Activated CD4-positive, alpha-beta T cell treated with anti-CD3 and anti-CD28 coated beads, Interleukin-2, Interleukin-6, amounts not matched to agents 100 ng/mL and 50 ng/mL, durations not matched to agents 16 hours and 8 hours (primary cell): ENCODE data around the gene DHX15.

ENCODE experiments used
- DNase-seq: peaks from one replicate; pipeline ENCODE4 v3.0.0-alpha.2; 2020

DHX15 gene

DNA sequence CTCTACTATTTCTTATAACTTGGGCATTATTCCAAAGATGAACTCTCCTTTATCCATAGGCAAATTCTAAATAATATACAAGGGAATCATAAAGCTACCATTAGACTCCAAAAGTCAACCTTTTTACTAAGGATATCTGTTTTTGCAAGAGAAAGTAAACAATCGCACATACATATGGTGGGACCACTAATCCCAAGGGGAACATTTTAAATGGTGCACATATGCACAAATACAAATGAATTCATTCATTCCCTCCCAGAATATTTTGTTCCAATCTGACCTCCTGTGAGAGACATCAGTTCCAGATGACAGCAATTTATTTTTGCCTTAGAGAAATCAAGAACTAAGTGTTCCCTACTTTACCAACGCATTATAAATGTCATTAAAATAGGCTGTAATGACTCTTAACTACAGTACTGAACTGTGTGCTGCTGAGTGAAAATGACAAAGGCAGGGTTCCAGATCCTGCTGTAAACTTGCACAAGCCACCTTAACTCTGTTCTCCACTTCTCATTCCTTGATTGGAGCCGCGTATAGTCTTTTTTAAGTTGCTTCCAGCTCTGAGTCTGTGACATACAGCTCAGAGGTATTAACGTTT is 2.0 kb downstream of the DHX15 start:
- peak; percentile 7 for DNase-seq

GRCh38 chr4:24578364-24578763 is 6.0 kb downstream of the DHX15 start:
- DNase-seq: peak; percentile 2

DNA sequence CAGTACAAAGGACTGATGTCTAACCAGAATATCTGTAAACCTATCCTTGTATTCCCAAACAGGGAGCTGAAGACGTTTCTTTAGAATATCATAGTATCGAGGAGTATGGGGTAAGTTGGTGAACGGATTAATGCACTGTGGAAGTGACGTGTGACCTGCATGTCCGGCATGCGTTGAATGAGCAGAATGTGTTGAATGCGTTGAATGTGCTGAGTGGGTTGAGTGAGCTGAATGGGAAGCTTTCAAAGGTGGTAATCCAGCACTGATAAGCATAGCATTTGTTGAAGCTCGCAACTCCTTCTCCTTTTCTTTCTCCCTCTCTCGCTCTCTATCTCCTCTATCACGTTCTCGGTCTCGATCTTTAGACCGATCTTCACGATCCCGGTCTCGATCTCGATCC is 8.1 kb downstream of the DHX15 start:
- DNase-seq: no peak

DNA sequence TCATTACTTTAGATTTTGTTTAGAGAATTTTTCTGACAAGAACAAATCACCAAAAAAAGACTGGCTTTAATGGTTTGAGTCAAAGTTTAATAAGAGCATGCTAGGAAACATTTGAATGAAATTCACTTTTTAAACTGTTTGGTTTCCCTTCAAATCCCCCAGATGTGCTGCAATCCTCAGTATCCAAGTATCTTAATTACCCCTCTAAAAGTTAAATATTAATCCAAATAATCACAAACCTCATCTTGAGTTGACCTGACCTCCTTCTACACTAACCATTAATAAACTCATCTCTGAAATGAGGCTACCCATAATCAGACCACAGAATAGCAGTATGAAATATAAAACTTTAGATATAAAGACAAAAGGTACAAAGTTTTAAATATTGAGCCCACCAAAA is 10.1 kb downstream of the DHX15 start:
- DNase-seq: no peak

- DNase-seq: no peak
Measured at GRCh38 chr4:24573582-24573981, 10.8 kb downstream of the DHX15 start.

DNA sequence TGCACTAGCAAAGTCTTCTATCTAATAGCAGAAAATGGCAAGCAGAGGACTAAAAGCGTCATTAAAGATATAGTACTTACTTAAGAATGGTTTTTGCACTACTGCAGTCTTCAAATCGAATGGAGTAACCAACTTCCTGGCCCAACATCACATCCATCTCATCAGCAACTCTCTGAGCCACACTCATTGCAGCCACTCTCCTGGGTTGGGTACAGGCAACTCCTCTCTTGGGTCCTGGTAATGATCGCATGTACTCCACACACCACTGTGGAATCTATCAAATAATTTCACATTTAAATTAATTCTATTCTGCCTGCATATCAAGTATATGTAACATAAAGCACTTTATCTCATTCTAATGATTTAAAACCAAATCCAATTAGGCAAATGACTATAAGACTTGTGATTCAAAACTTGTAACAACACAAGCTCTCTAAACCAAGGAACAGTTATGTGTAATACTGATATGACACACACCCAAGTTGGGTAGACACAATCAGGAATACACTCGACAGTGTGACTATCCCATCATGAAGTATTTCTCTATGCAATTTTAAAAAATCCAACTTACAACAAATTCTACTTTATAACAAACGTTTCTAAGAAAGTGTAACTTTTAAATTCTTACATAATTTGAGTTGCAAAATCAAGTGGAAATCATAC is 13.6 kb downstream of the DHX15 start:
- no peak for DNase-seq

DNA sequence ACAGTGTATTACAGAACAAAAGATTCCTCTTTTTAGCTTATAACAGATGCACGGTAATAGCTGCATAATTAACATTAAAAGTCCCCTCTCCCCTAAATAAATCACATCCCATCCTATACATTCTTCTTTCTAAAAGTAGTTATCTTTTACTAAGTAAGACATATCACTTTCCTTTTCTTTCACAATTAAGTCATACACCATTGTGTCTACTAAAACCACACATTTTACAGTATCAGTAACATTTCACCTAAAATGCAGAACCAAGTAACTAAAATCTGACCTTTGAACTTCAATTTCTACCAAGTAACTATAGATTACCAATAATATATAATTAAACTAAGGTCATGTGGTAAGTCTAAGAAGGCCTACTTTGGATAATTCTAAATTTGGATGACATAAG is 14.2 kb downstream of the DHX15 start:
- DNase-seq: no peak

- DNase-seq: no peak
Measured at GRCh38 chr4:24569662-24570061, 14.7 kb downstream of the DHX15 start.

GRCh38 chr4:24568425-24568824 is 15.9 kb downstream of the DHX15 start:
- DNase-seq: no peak

GRCh38 chr4:24565054-24565453 is 19.3 kb downstream of the DHX15 start:
- no peak for DNase-seq

DNA sequence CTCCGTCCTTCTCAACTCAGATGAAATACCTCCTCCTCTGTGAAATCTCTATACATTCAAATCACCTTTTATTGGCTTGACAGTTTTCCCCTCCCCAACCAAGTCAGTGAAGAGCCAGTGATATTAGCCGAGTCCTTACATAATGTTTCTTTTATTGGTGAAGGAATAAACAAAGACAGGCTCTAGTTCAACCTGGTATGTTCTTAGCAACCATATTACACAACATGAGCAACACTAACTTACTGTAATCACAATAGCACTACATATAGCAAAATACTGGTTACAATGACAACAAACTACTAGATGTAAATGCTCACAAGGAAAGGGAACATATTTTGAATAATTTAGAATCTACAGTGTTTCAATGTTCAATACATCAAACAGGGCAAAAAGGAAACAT is 19.9 kb downstream of the DHX15 start:
- no peak for DNase-seq

- no peak for DNase-seq
Measured at GRCh38 chr4:24561438-24562139, 22.8 kb downstream of the DHX15 start.

GRCh38 chr4:24560868-24561368 is 23.4 kb downstream of the DHX15 start:
- DNase-seq: no peak

- no peak for DNase-seq
Measured at GRCh38 chr4:24559889-24560288, 24.5 kb downstream of the DHX15 start.

DNA sequence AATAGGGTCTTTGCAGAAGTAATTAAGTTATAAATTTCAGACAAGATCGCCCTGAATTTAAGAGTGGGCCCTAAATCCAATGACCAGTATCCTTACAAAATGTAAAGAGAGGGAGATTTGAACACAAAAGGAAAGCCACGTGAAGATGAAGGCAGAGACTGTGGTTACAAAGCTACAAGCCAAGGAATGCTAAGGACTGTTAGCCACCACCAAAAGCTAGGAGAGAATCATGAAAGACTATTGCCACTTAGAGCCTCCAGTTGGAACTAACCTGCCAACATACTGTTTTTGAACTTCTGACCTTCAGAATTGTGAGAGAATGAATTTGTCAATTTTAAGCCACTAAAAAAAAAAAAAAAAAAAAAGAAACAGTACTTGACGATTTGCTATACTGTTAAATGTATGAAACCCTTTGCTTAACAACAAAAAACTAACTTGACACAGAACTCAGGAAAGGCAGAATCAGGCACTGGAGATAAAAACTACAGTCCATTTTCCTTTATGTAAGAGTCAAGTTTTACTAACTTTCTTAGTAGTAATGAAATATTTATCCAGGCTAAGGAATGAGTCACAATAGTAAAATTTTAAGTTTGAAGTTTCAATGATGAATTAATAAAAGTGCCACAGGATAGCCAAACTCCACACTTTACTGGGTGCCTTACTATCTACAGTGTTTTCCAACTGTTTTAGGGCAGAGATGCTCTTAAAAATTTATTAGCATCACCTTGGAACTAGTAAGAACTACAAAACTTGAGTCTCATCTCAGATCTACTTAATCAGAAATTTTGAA is 25.1 kb downstream of the DHX15 start:
- DNase-seq: no peak

DNA sequence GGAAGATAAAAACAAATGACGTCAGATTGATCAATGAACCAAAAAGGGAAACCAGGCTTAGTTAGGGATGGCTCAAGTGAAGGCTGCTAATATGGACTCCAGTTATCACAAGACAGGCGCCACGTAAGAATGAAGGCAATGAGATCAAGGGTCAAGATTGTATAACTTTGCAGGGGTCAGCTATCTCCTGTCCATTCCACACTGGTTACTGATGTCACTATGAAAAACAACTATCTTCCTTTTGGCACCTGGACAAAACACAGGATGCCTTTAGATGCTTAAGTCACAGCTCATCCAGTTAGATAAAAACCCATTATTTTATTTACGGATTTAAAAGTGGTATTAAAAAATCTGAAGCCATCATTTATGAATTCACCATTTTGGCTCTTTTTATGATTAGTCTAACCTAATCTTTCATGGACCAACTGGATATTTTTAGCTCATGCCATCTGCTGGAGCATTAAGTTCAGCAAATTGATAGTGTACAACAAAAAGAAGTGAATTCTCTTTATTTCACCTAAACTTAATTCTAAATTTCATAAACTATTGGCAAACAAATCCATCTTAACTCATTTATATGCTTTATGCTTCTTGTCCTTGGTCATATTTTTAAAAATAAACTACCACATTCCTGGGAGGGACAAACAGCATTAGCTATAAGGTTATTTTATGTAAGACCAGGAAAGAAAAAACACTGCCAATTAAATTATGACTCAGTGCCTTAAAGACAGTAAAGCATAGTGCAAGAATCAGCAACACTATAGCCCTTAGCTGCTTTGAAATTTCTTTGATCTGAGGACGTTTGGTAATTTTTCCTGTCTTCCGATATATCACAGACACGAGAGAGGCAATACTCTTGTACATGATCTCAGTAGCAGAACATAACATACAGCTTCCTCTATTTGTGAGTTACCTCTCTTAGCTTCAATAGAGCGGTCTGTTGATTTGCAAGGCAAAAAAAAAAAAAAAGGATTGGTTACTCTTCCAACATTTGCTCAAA is 27.0 kb downstream of the DHX15 start:
- DNase-seq: peak; percentile 10

DNA sequence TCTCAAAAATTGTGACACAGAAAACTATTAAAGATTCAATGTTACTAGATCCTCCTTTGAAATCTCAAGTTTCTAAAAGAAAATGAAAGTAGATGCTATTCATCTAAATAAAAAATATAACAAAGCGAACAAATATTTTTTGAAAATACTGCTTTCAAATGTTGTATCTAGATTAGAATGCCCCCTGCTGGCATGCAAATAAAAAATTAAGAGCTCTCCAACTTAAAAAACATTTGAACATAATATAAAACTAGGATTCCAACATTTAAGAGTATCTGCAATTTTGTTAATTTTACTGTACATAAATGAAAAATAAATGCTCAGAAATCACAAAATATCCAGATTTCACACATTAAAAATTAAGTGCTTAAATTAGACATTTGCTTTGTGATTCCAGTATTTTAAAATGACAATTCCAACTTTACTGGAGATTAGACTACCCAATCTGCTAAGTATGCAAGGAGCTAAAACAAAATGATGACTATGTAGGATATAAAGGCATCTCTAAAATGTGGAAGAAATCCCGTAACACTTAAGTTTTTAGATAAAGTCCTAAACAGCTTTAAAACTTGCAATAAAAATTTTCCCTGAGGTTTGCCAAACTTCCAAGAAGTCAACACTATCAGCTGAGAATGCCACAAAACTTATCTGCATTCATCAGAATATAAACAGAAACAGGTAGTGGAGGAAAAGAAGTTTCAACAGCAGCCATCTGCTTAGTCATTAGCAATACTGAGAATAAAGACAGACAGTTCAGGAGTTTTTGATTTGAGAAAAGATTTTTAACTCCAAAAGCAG is 32.7 kb downstream of the DHX15 start:
- peak; percentile 6 for DNase-seq

DNA sequence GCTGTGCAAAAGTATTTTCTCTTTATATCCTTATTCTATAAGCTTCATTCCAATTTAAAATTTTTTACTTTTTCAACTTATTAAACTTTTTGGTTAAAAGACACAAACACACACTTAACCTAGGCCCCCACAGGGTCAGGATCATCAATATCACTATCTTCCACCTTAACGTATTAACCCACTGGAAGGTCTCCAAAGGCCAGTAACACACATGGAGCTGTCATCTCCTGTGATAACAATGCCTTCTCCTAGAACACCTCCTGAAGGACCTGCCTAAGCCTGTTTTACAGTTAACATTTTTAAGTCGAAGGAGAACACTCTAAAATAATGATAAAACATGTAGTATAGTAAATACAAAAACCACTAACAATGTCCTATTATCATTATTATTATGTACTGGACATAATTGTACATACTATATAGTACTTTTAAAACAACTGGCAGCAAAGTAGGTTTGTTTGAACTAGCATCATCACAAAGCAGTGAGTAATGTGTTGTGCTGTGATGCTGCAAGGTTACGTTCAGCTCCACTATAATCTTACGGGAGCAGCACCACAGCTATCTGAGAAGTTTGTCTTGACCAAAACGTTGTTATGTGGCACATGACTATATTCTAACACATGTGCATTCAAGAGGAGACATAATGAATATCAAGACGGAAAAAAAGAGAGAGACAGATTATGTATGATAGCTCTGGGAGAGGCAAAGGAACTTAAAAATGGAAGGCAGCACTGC is 33.7 kb downstream of the DHX15 start:
- DNase-seq: no peak

DNA sequence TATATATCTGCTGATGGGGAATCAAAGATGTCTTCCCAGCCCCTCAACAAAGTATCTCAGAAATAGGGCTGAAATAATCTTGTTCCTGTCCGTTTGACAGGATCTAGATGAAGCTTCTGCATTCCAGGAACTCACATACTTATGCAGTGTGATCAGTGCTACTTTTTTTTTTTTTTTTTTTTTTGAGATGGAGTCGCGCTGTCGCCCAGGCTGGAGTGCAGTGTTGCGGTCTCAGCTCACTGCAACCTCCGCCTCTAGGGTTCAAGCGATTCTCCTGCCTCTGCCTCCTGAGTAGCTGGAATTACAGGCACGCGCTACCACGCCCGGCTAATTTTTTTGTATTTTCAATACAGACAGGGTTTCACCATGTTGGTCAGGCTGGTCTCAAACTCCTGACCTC is 36.4 kb downstream of the DHX15 start:
- DNase-seq: no peak

DNA sequence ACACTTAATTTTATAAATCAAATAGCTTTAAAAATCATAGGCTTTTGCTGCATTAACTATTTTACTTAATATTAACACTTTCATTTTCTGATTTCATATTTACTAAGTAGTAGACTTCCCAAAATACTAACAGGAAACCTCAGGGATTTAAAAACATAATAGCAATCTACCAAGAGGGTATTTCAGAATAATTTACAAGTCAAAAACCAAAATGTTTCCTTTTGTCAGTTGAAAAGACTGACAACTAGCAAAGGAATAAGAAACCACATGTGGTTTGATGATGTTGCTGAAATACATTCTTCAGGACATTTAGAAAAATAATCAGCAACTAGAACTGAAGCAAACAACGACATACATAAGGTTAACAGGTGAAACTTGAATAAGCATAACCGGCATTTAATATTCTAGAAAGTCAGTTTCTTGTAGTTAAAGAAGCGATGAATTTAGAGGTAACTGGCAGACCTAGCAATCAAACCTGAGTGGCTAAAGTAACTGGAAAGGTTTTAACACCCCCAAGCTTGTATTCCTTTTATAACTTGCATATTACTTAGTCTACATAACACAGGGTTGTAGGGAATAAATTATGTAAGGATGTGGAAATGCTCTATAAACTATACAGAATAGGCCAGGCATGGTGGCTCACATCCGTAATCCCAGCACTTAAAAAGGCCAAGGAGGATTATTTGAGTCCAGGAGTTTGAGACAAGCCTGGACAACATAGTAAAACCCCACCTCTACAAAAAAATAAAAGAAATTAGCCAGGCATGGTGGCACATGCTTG is 40.0 kb downstream of the DHX15 start:
- no peak for DNase-seq
